CD4-positive, alpha-beta T cell treated with Interleukin-2 at 100 ng/mL for 4 hours (primary cell): ENCODE results near the gene ABCA2.
A peak's percentile ranks its signal among the peaks of the same experiment; 100 is the strongest.

Source experiments
- DNase-seq: peaks from one replicate; pipeline ENCODE4 v3.0.0-alpha.2; 2020; ENCODE audit warnings: low spot score

Gene ABCA2

GRCh38 chr9:137029058-137029936, 1.3 kb upstream of the ABCA2 start:
- peak; percentile 62 for DNase-seq

GRCh38 chr9:137028263-137029057, 423 bp upstream of the ABCA2 start:
- DNase-seq: peak; percentile 59

GRCh38 chr9:137026828-137027227, 1.2 kb downstream of the ABCA2 start:
- no peak for DNase-seq

- no peak for DNase-seq
These were observed 1.7 kb downstream of the ABCA2 start for GRCh38 chr9:137026384-137026783.

GRCh38 chr9:137025517-137025966, 2.5 kb downstream of the ABCA2 start:
- DNase-seq: no peak

- DNase-seq: no peak
These were observed 4.5 kb downstream of the ABCA2 start for GRCh38 chr9:137023583-137023991.

- no peak for DNase-seq
These were observed 4.9 kb downstream of the ABCA2 start for GRCh38 chr9:137023157-137023556.

- DNase-seq: no peak
These were observed 5.4 kb downstream of the ABCA2 start for GRCh38 chr9:137022662-137023008.

GRCh38 chr9:137021979-137022661, 5.9 kb downstream of the ABCA2 start:
- DNase-seq: peak; percentile 72

GRCh38 chr9:137021568-137021978, 6.5 kb downstream of the ABCA2 start:
- DNase-seq: no peak

GRCh38 chr9:137020771-137021567, 7.1 kb downstream of the ABCA2 start:
- no peak for DNase-seq

GRCh38 chr9:137019891-137020683, 8.0 kb downstream of the ABCA2 start:
- DNase-seq: no peak

- DNase-seq: no peak
These were observed 9.1 kb downstream of the ABCA2 start for GRCh38 chr9:137018761-137019559.

- DNase-seq: no peak
These were observed 10.1 kb downstream of the ABCA2 start for GRCh38 chr9:137017791-137018497.

- no peak for DNase-seq
These were observed 11.0 kb downstream of the ABCA2 start for GRCh38 chr9:137017071-137017470.

GRCh38 chr9:137016436-137016835, 11.6 kb downstream of the ABCA2 start:
- no peak for DNase-seq

GRCh38 chr9:137015976-137016375, 12.1 kb downstream of the ABCA2 start:
- no peak for DNase-seq

GRCh38 chr9:137015540-137015930, 12.5 kb downstream of the ABCA2 start:
- DNase-seq: no peak

- DNase-seq: no peak
These were observed 13.1 kb downstream of the ABCA2 start for GRCh38 chr9:137014776-137015539.
